GM18517 (cell line): ENCODE measurements around the gene RUNX2.

Source experiments
- ATAC-seq: cut with Tn5 transposase; IDR thresholded peaks from one replicate; pipeline ENCODE4 v1.9.1; 2021; ENCODE audit warnings: mild to moderate bottlenecking, moderate library complexity; ENCODE audit not compliant: unreplicated experiment

RUNX2 gene

DNA sequence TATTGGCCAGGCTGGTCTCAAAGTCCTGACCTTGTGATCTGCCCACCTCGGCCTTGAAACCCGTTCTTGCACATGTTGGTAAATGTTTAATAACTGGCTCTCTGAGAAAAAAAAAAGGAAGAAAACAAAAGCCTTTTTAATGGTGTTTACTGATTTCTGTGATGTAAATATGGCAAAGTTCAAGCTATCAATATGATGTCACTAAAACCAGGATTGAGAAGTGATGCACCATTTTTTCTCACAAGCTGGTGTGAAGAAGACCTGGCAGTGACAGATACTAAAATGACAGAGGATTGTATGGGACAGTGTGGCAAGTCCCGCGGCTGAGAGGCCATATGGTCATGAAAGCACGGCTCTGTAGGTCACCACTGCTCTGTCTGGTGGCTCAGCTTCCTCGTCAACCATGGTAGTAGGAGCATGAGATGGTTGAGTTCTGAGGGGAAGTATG, 245.9 kb downstream of the RUNX2 start:
- no peak for ATAC-seq

- no peak for ATAC-seq
Observed at GRCh38 chr6:45574885-45575284, 246.8 kb downstream of the RUNX2 start.

GRCh38 chr6:45576648-45577624, 248.8 kb downstream of the RUNX2 start:
- ATAC-seq = no peak

GRCh38 chr6:45577836-45578504, 249.8 kb downstream of the RUNX2 start:
- ATAC-seq = no peak

DNA sequence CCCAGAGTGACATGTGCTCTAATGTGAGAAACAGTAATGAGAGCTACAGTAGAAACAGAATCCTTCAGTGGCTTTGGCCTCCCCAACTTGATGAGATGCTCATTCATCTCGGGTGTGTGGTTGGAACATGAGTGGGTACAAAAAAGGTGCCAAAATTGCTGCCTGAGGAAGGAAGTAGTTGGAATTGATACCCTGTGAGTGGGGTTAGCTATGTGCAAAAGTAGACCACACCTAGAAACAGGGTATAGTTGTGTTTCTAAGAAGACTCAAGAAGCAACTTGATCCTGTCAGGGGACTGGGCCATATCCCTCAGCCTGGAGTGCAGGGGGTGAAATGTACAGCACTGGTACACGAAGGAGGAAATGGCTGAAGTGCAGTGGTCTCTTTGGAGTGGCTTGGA, 256.0 kb downstream of the RUNX2 start:
- ATAC-seq = no peak

- ATAC-seq = no peak
Observed at GRCh38 chr6:45586216-45587171, 258.4 kb downstream of the RUNX2 start.

GRCh38 chr6:45587229-45588060, 259.3 kb downstream of the RUNX2 start:
- ATAC-seq = no peak

DNA sequence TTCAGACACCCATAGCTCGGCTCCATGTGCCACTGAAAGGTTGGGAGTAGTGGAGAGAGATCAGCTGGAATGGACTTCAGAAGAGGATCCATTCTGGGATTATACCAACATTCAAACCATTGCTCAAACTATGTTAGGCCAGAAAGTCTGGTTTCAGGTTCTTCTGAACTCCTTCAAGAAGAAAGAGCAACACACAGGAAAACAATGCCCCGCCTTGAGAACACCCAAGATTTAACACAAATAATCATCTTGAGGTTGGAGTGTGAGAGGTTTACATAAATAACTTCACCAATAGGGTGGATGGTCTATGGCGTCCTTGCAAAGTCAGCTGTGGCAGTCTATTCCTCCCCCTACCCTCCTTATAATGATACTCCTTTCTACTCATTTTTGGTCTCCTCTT, 261.2 kb downstream of the RUNX2 start:
- no peak for ATAC-seq

DNA sequence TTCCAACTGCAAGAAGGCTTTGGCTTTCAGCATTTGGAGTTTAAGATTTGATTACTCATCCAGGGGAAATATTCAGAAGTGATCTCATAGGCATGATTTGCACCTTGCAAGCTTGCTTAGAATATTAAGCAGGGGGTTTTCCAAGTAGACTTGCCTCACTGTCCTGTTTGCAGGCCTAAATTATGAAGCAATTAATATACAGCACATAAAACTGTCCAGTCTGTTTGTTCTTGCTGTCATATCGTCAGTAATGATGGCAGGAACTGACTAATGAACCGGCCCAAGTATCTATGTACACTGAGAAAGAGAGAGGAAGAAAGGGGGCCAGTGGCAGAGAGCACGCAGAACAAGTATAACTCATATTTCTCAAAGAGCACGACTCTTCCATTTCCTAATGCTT, 262.1 kb downstream of the RUNX2 start:
- no peak for ATAC-seq

DNA sequence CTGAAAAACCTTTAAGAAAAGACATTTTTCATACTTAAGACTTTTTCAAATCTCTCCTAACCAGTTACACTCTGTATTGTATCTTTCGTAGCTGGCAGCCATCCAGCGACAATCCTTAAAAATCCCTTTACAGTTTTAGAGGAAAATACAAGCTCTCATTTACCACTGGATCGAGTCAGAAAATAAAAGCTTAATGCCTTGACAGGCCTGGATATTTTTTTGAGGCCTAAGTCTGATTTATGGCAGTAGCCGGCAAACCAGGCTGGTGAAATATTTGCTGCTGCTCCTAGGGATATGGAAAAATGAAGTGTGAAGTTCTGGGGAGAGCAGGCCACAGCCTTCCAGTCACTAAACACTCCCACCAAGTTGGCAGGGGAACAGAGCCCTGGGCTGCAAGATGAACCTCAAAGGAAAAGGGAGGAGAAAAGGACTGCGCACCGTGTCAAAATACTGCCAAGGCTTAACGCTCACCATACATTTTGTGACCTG, 262.6 kb downstream of the RUNX2 start:
- ATAC-seq = no peak

DNA sequence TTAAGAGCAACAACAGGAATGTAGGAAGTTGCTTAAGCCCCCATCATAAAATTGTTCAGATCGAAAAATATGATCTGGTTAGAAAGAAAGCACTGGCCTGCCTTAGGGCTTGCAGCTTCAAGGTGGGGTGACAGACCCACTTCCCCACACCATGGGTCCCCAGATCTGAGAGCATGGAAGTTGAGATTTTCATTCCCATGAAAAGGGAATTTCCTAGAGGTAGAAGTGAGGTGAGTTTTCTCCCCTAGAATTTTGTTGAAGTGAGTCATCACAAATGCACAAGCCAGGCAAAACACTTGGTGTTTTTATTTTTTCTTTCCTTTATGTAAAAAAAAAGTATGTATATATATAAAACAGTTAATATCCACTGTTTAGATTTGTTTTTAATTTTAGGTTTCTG, 263.2 kb downstream of the RUNX2 start:
- no peak for ATAC-seq

- no peak for ATAC-seq
Observed at GRCh38 chr6:45591890-45592289, 263.8 kb downstream of the RUNX2 start.

DNA sequence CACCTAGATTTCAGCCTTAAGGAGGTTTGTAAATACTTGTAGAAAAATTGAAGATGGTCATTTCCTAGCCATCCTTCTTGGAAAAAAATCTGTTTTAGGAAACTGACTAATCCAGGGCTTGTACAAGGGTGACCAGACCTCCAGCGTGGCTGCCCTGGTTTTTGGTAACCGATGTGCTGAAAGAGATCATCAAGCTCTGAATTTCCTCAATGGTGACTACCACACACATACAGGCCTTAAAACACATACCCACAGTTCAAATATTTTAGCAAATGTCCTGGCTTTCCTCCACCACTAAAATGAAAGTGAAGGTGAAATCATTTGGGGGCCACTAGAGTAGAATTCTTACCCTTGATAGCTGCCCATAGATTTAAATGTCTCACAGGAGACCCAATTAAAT, 264.9 kb downstream of the RUNX2 start:
- ATAC-seq = no peak

- ATAC-seq = no peak
Observed at GRCh38 chr6:45595010-45595851, 267.1 kb downstream of the RUNX2 start.

DNA sequence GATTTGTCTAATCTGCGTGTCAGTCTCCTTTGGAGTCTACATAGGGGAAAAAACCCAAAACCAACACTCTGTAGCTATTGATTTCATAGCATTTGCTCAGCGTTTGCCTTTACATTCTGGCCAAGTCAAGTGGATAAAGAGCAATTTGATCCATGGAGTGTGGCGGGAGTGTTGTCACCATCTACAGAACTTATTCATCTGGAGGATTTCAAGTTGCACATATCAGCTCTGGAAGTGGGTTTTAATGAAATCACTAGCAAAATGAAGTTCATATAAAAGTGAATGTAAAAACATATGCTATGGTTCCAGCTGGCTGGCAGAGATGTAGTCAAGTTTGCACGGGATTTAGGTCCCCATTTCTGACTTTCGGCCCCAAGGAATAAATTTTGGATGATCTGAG, 269.3 kb downstream of the RUNX2 start:
- no peak for ATAC-seq

- no peak for ATAC-seq
Observed at GRCh38 chr6:45599053-45599452, 270.9 kb downstream of the RUNX2 start.

DNA sequence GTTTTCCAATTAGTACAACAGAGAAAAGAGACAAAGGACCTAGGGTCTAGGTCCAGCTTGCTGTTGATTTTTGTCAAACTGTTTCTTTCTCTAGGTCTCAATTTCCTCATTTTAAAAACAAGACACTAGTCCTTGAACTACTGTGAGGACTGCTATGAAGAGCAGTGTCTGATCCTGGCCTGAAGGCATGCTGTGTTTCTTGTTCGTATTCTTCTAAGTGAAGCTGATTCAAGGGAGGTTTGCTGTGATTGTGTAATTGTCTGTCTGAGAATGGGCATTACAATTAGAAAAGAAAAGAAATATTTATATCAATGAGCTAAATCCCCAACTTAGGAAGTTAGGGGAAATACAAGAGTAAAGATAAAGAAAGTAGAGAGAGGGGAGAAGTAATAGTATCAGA, 277.8 kb downstream of the RUNX2 start:
- no peak for ATAC-seq

- ATAC-seq = no peak
Observed at GRCh38 chr6:45606831-45607400, 278.8 kb downstream of the RUNX2 start.

DNA sequence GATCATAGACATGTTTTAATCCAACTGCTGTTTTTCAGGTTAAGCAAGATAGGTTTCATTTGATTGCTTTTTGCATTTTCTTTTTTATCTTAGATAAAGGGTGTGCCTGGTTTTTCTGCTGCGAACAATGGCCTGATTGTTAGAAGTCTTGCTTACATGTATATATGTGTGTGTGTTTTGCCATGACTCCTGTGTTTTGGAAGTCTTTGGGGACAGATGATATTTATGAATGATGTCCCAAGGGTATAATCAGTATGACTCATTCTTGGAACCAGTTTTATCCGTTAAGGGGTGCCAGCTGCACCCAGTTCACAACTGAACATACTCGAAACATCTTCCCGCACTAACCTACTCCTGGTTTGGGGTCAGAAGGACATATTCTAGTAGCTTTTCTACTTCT, 279.7 kb downstream of the RUNX2 start:
- no peak for ATAC-seq
